Calu3 (cell line): ENCODE data around the gene PKHD1. TPM values are rescaled to one million over a fixed set of nuclear protein-coding genes. Genes with fewer than 3 reads are reported as not detected.

Experiments used
- BruUV-seq: library from RNA; stranded (reverse); fragments of 400-500 nt; replicated peaks from 2 replicates; lab custom pipeline; 2021; lab: Mats Ljungman, UMichigan
- CTCF ChIA-PET: fragments of 300-600 bp; sonication (Branson Sonifier 250); formaldehyde crosslinking; loops from one replicate; lab custom pipeline; 2022; ENCODE audit warnings: antibody characterized with exemption; lab: Charles Lee
- DNase-seq: peaks from one replicate; pipeline ENCODE4 v3.0.0; 2022
- H3K27ac Mint-ChIP-seq: one replicate; pipeline ENCODE4 v1.8.0; 2022; ENCODE audit warnings: mixed read lengths; ENCODE audit not compliant: unreplicated experiment
- H3K27me3 Mint-ChIP-seq: one replicate; pipeline ENCODE4 v1.8.0; 2022; ENCODE audit warnings: mixed read lengths; ENCODE audit not compliant: unreplicated experiment
- H3K36me3 Mint-ChIP-seq: one replicate; pipeline ENCODE4 v1.8.0; 2022; ENCODE audit warnings: mild to moderate bottlenecking, moderate library complexity, mixed read lengths; ENCODE audit not compliant: insufficient read depth, unreplicated experiment
- H3K4me1 Mint-ChIP-seq: one replicate; pipeline ENCODE4 v1.8.0; 2022; ENCODE audit warnings: mild to moderate bottlenecking, low read depth, mixed read lengths; ENCODE audit not compliant: unreplicated experiment
- H3K4me3 Mint-ChIP-seq: one replicate; pipeline ENCODE4 v1.8.0; 2022; ENCODE audit warnings: mild to moderate bottlenecking, low read depth, moderate library complexity, mixed read lengths; ENCODE audit not compliant: unreplicated experiment
- H3K9me3 Mint-ChIP-seq: one replicate; pipeline ENCODE4 v1.8.0; 2022; ENCODE audit warnings: low read depth, mixed read lengths; ENCODE audit not compliant: unreplicated experiment
- CTCF ChIP-seq: fragments of 200-600 bp; IDR thresholded peaks from one replicate; pipeline ENCODE4 v1.8.0; 2022; ENCODE audit warnings: antibody characterized with exemption; ENCODE audit not compliant: unreplicated experiment
- intact Hi-C: fragments of 100-400 bp; cut with micrococcal nuclease; formaldehyde crosslinking; loops from one replicate; pipeline ENCODE4 v1.10.0; 2022; ENCODE audit not compliant: unreplicated experiment
- total RNA-seq: library from RNA; stranded (reverse); gene quantifications from 2 replicates; pipeline ENCODE4 v1.2.3, GENCODE V29; 2022

Gene PKHD1
- total RNA-seq, 1 experiment from 2014 or later = 25.2 TPM

GRCh38 chr6:51584163-51584562 lies 503.2 kb downstream of the PKHD1 start:
- CTCF ChIA-PET = no interaction called here
- no peaks in the 10 kb centered on the region for H3K36me3 Mint-ChIP-seq
- no TSS peak for BruUV-seq
- intact Hi-C loops = no loop called here
- H3K27me3 Mint-ChIP-seq = no peaks in the 10 kb centered on the region
- no peak overlapping the region for H3K4me3 Mint-ChIP-seq
- DNase-seq = no peak
- H3K27ac Mint-ChIP-seq = no peak overlapping the region
- H3K4me1 Mint-ChIP-seq = no peaks in the 10 kb centered on the region
- no peak for TF ChIP-seq CTCF
- H3K9me3 Mint-ChIP-seq = no peaks in the 10 kb centered on the region

GRCh38 chr6:51578994-51579393 lies 508.4 kb downstream of the PKHD1 start:
- Mint-ChIP-seq H3K4me1 (no peaks in the 10 kb centered on the region), H3K9me3 (no peaks in the 10 kb centered on the region), H3K36me3 (no peaks in the 10 kb centered on the region), H3K4me3 (no peak overlapping the region), H3K27ac (no peak overlapping the region), H3K27me3 (no peaks in the 10 kb centered on the region)
- TF ChIP-seq CTCF = no peak
- CTCF ChIA-PET = no interaction called here
- intact Hi-C loops = no loop called here
- no peak for DNase-seq
- BruUV-seq = no TSS peak

- Mint-ChIP-seq H3K4me3 (no peak overlapping the region), H3K27ac (no peak overlapping the region), H3K4me1 (no peaks in the 10 kb centered on the region), H3K36me3 (no peaks in the 10 kb centered on the region), H3K9me3 (no peaks in the 10 kb centered on the region), H3K27me3 (no peaks in the 10 kb centered on the region)
- TF ChIP-seq CTCF = no peak
- no peak for DNase-seq
- BruUV-seq = no TSS peak
- CTCF ChIA-PET = no interaction called here
- intact Hi-C loops = no loop called here
Observed at GRCh38 chr6:51578362-51578761, 509.1 kb downstream of the PKHD1 start.

DNA sequence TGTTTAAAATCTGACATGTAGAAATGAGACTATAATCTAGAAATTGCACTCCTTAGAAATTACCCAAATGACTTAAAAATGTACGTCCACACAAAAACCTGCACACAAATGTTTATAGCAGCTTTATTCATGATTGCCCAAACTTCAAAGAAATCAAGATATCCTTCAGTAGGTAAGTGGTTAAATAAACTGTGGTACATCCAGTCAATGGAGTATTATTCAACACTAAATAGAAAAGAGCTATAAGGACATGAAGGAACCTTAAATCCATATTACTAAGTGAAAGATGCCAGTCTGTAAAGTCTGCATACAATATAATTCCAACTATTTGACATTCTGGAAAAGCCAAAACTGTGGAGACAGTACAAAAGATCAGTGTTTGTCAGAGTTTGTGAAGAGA lies 513.4 kb downstream of the PKHD1 start:
- Mint-ChIP-seq H3K27ac (no peak overlapping the region), H3K36me3 (no peaks in the 10 kb centered on the region), H3K9me3 (no peaks in the 10 kb centered on the region), H3K27me3 (no peaks in the 10 kb centered on the region), H3K4me1 (peaks cover 11% of the 10 kb centered on the region), H3K4me3 (no peak overlapping the region)
- DNase-seq = no peak
- no TSS peak for BruUV-seq
- intact Hi-C loops = no loop called here
- CTCF ChIA-PET = no interaction called here
- no peak for TF ChIP-seq CTCF
